ENCODE measurements around the gene CAPNS1.

The CAPNS1 gene

DNA sequence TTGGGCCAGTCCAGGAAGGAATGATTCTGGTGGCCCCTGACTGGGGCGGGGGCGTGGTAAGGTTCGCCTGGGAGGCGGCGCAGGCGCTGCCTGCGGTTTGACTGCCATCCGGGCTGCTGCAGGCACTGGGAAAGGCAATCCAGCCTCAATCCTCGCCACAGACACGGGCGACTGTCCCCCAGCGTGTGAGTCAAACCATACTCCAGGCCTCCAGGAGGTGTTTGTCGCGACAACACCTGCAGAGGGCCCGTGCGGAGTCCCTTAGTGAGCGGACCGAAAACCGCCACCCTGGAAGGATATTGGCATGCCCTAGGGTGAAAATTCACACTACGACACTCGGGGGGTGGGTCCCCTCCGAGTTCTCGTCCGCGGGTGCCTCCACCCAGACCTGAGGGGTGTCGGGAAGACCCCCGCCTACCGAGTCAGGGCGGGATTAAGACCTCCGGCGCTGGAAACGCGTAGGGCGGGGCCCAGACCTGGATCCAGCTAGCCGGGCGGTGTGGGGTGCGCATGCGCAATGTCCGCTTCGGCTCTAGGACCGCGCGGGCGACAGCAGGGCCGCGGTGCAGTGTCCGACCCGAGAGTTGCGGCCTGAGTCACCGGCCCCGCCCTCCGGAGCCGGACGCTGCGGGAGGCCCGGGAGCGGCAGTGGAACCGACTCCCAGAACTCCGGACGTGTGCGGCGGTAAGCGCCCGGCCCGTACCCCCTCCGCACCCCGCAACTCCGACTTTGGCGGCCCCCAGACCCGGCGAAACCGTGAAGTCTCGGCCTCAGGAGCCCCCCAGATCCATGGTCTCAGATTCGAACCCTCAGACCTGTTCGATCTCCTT is at the start of gene CAPNS1:
Gene CAPNS1 (plus strand): TSS at position 594 of the 831 bp plus-strand sequence. CDS start 946 bp downstream, outside the sequence.
- peak; percentile 96 for DNase-seq

DNA sequence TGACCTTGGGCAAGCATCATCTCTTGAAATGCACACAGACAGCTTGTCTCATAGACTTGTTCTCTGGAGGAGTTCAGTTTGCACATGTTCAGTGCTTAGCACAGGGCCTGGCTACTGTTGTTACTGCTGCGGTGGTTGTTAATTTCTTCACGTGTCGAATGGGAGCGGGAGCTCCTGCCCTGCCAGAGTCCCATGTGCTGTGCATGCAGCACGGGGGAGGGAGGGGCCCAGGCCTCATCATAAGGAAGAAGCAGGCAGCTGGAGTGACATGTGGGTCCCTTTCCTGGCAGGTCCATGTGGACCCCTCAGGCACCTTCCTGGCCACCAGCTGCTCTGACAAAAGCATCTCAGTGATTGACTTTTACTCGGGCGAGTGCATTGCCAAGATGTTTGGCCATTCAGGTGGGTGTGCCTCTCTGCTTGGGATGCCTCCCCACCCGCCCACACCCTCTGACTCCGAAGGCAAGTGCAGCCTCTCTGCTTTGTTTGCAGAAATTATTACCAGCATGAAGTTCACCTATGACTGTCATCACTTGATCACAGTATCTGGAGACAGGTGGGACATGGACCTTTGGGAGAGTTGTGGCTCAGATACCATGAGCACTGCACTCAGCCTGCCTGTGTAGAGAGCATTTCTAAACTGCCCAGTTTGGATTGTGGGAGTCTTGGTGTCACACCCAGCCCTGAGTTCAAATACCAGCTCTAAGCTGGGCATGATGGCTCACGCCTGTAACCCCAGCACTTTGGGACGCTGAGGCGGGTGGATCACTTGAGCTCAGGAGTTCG is 48.8 kb upstream of the CAPNS1 start:
- no peak for DNase-seq

DNA sequence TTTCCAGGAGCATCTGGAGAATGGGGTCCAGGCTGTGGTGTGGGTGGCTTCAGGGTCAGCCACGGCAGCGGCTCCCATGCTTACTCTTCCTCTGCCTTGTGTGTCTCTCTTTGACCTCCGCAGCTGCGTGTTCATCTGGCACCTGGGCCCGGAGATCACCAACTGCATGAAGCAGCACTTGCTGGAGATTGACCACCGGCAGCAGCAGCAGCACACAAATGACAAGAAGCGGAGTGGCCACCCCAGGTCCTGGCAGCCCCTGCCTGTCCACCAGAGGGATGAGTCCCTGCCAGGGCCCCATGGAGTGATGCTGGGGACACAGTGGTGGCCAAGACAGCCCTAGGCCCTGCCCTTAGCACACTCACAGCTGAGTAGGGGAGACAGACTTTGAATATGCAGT is 47.3 kb upstream of the CAPNS1 start:
- no peak for DNase-seq

DNA sequence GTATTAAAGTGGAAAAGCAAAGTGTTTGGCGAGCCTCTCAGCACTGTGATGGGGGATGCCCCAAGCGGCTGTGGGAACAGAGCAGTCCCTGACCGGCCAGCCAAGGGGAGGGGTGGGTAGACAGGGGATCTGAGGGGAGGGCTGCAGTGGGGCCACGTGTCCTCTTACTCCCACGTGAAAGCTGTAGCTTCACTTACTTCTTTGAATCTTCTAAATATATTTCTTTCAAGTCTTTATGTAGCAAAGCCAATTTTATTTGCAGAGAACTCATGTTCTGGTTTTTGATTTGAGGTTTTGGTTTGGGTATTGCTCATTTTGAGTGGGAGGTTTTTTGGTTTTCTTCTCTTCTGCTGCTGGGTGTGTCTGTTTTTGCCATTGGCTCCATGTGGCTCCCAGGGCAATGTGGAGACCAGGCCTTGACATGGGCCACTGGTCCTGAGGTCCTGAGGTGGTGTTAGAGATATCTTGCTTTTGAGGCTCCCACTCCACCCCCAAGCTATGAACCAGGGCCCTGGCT is 46.7 kb upstream of the CAPNS1 start:
- DNase-seq = peak; percentile 44

DNA sequence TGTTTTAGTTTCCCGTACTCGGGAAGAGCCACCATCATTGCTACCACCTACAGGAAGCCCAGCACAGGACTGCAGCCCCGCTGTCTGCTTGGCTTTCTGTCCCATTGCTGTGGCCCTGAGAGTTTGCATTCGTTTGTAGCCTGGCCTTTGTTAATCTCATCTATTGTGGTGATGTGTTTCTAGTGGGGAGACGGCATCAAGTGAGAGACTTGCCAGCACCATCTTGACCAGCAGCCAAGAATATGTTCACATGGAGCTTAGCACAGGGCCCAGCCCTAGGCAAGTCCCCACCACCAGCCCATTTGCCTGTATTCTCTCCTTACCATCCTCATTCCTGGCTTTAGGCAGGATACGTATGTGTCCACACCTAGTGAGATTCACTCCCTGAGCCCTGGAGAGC is 46.2 kb upstream of the CAPNS1 start:
- no peak for DNase-seq

DNA sequence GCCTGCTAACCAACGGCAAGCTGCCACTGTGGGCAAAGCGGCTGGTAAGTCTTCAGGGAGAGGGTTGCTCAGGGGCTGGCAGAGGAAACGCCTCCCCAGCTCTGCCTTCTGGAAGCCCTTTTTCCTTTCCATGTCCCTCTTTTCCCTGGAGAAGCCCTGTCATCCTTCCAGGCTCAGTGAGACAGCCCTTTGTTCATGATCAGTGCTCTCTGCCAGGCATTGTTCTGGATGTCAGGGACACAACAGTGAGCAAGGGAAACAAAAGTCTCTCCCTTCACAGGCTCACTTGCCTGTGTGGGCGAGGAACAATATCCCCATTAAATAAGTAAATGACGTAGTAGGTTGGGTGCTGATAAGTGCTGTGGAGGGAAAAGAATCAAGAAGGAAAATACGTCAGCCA is 42.8 kb upstream of the CAPNS1 start:
- no peak for DNase-seq

DNA sequence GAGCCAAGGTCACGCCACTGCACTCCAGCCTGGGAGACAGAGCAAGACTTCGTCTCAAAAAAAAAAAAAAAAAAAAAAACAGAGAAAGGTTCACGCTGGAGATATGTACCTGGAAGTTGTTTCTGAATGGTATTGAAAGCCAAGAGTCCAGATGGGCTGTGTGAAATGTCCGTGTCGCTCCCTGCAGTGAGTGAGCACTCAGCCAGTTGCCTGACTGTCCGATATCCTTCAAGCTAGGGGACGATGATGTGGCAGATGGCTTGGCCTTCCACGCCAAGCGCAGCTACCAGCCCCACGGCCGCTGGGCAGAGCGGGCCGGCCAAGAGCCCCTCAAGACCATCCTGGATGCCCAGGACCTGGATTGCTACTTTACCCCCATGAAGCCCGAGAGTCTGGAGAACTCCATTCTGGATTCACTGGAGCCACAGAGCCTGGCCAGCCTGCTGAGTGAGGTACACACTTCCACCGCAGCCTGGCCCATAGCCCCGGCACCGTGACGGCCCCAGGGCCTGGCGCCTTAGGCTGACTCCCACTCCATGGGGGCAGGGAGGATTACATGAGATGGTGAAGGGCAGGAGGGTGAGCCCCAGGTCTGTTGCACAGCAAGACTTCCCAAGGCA is 40.6 kb upstream of the CAPNS1 start:
- no peak for DNase-seq

DNA sequence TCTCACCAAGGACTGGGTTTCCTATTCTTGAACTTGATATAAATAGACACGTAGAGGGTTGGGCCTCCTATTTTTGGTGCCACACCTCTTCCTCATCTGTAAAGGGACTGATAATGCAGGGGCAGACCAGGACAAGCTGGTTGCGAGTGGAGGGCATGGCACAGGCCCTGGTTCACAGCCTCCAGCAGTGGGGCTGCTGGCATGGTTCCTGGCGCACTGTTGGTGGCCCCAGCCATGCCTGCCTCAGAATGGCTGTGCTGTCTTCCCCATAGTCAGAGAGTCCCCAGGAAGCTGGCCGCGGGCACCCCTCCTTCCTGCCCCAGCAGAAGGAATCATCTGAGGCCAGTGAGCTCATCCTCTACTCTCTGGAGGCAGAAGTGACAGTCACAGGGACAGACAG is 39.4 kb upstream of the CAPNS1 start:
- no peak for DNase-seq

DNA sequence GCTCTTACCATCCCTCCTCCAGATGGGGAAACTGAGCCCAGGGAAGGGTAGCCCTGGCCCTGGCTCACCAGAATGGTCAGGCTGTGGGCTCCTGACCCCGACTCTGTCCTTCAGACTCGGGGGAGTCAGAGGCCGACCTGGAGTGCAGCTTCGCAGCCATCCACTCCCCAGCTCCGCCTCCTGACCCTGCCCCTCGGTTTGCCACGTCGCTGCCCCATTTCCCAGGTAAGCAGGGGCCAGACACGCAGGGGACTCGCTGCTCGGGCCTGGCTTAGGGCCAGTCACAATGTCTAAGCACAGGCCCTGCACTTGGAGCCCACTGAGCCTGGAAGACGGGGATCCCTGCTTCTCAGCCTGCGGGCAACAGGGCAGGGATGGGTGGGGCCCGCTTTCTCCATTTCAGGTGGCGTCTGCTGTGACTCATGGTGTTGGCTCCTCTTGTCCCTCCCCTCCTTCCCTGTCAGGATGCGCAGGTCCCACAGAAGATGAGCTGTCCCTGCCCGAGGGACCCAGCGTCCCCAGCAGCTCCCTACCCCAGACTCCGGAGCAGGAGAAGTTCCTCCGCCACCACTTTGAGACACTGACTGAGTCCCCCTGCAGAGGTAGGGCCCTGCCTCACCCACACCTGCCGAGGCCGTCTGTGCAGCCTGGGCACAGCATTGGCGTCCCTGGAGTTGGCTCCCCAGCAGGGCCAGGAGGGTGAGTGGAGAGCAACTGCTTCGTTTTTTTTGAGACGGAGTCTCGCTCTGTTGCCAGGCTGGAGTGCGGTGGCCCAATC is 38.1 kb upstream of the CAPNS1 start:
- DNase-seq = no peak

DNA sequence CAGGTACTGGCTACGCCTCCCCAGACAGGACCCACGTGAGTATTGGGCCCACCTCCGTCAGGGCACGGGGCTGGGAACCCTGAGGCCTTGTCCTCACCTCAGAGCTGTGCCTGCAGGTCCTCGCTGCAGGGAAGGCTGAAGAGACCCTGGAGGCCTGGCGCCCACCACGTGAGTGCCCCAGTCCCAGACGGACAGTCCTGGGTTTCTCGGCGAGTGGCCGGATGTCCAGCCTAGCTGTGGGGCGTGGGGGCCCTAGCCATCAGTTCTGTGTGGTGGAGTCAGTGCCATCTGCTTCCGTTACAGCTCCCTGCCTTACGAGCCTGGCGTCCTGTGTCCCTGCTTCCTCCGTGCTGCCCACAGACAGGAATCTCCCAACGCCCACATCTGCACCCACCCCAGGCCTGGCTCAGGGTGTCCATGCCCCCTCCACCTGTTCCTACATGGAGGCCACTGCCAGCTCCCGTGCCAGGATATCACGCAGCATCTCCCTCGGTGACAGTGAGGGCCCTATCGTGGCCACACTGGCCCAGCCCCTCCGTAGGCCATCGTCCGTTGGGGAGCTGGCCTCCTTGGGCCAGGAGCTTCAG is 36.7 kb upstream of the CAPNS1 start:
- DNase-seq = no peak

DNA sequence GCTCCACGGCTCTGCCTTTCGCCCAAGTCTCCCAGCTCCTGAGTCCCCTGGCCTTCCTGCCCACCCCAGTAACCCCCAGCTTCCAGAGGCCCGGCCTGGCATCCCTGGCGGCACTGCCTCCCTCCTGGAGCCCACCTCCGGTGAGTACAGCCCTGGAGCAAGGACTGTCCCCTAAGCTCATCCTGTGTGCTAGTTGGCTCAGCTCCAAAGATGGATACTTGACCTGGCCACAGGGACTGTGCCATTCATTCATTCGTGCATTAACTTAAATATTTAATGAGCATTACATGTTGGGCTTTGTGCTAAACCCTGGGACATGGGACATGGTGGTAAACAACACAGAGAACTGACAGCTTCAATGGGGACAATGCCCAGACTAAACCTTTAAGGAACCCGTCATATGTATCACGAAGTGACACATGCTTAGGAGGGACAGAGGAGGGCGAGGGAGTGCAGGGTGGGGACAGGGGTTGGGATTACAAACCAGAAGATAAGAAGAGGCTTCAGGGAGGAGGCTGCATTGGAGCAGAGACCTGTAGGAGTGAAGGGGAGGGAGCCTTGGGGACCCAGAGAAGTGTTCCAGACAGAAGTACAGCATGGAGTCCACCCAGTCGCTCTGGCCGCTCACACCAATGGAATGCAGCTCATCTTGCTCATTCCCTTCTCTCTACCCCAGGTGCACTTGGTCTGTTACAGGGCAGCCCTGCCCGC is 35.9 kb upstream of the CAPNS1 start:
- no peak for DNase-seq

DNA sequence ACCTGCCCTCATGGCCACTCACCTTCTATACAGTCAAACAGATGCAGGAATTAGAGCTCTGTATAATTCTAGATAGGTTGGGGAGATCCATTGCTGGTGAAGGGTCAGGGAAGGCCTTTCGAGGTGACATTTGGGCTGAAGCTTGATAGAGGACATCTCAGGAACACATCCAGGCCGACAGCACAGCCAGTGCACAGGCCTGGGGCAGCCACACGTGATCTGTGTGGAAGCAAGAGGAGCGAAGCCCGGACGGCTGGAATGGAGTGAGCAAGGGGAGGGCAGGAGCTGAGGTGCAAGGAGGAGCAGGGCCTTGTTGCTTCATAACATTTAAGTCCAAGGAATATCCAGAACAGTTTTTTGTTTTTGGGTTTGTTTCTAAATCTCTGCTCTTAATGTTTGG is 33.4 kb upstream of the CAPNS1 start:
- DNase-seq = no peak

DNA sequence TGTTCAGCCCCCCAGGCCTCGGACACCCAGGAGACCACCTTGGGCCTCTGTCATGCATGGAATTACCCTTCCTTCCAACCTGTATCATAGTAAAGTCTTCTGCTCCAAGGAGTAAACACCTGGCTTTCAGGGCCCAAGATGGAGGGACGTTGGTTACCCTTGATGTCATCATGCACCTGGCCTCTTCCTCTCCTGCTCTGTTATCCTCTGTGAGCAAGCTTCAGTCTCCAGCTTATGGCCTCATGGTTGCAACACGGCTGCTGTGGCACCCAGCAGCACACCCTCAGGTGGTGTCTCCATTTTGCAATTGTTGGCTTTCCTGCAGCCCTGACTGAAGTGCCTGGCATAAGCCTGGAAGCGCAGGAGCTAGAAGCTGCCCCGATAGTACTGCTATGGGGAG is 32.9 kb upstream of the CAPNS1 start:
- no peak for DNase-seq

DNA sequence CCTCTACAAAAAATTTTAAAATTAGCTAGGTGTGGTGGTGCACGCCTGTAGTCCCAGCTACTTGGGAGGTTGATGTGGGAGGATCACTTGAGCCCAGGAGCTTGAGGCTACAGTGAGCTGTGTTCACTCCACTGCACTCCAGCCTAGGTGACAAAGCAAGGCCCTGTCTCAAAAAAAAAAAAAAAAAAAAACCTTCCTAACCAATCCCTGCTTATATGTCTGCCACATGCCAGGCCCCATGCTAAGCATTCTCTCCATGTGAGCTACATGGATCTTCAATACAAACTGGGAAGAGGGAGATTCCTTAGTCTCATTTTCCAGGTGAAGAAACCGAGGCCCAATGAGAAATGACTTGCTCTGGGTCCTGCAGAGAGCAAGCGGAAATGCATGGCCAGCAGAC is 31.2 kb upstream of the CAPNS1 start:
- no peak for DNase-seq

DNA sequence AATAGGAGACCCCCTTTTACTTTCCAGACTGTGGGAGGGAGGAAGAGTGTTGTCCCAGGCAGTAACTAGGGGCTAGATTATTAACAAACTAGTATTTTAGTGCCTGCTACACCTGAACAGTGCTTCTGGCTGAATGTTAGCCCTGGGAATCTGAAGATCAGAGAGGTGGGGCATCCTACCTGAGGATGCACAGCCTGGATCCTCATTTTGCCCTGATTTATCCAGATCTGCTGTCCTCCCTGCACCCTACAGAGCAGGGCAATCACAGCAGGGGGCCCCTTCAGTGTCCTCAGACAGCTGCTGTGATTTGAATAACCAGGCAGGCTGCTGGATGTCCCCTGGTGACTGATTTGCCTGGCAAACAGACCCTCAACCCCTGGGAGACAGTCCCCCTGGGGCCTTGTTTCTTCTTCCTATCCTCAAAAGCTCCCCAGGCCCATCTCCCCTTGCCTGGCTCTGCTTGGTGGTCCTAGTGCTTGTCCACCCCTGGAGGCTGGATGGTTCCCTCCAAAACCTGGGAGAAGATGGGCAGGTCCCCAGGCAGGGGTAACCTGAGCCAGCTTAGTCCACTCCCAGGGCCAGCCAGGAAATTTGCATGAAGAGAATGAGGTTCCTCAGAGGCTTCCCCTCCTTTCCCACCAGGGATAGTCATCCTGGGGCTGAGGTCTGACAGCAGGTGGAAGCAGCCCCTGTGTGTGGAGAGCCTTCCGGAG is 29.2 kb upstream of the CAPNS1 start, which contains the start of gene OVOL3:
Gene OVOL3 (plus strand): TSS at position 657 of the 713 bp plus-strand sequence. CDS start 60 bp downstream, outside the sequence.
- no peak for DNase-seq

DNA sequence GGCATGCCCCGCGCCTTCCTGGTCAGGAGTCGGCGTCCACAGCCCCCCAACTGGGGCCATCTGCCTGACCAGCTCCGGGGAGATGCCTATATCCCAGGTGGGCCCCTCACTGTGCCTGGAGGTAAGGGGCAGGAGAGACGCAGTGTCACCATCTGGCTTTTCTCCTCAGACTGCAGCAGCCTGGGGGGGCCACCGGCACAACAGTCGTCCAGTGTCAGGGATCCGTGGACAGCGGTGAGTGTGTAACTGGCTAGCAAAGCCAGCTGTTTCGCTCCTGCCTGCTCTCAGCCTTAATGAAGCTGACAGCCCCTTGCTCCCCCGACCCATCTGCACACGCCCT is 28.7 kb upstream of the CAPNS1 start:
- no peak for DNase-seq

DNA sequence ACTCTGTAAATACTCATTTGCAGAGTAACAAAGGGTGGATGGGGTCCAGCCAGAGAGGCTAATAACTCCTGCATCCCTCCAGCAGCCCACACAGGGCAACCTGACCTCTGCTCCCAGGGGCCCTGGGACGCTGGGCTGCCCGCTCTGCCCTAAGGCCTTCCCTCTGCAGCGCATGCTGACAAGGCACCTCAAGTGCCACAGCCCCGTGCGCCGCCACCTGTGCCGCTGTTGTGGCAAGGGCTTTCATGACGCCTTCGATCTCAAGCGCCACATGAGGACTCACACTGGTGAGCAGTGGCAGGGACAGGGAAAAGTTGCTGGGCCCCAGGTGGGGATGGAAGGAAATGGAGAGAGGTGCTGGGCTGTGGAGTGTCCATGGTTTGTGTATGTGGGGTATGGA is 27.2 kb upstream of the CAPNS1 start:
- DNase-seq = no peak

DNA sequence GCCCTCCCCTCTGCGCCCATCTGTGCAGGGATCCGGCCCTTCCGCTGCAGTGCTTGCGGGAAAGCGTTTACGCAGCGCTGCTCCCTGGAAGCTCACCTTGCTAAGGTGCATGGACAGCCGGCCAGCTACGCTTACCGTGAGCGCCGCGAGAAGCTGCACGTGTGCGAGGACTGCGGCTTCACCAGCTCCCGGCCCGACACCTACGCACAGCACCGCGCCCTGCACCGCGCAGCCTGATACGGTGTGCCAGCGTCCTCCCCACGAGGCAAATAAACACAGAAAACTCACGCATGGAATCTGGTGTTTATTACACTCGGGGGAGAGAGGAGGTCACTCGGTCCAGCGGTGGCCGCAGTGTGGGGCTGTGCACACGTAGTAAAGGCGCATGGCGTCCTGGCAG is 26.4 kb upstream of the CAPNS1 start:
- no peak for DNase-seq

DNA sequence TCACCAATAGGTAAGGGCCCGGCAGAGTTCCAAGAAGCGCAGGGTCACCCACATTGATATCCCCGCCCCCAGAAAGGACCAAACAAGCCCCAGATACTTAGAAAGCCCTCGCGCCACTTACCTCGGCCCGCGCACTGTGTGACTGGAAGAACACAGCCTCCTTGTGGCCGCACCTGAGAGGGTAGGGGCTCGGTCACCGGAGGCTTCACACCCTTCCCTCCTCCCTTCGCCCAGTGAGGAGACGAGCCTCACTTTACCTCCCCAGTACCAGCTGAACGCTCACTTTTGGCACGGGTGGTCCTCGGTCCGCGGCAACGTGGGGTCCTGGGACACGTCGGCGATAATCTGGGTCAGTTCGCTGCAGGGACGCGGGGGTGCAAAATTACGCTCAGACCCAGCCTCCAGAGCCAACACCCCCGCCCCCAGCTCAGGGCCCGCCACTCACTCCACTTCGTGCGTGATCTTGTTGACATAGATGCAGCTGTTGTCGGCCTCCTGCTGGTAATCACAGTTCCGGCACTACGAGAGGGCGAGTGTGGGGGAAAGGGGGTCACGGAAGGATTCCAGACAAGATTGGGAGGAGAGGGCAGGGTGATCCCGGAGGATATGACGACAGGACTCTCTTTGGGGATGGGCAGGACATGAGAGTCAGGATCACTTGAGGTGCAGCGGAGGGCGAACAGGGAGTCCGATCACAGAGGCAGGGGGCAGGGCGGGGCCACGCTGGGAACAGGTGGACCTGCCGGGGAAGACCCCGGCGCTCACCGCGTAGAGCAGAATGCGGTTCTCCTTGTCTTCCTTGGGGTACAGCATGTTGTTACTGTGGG is 25.8 kb upstream of the CAPNS1 start:
- DNase-seq = peak; percentile 43

Data from stimulated activated CD4-positive, alpha-beta T cell treated with anti-CD3 and anti-CD28 coated beads, Interleukin-15, amount 100 ng/mL, for 24 hours (primary cell).